ENCODE measurements around the gene WNT2.

DNA sequence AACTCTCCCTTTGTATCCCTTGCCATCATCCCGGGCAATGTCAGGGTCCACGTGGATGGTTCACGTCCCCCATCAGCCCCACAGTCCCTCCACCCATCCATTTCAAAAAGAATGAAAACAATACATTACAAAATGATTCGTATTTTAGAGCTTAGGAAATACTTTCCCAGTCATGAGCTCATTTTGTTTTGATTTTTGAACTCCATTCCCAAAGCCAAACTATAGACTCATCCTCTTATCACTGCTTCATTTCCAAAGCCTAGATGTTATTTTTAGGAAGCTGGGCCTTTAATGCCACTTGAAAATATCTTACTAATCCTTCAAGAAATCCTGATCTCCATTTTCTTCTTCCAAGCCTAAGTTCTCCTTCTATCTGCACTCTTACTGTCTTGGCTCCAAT, 72.1 kb downstream of the WNT2 start:
- TF ChIP-seq, protein P1, sequence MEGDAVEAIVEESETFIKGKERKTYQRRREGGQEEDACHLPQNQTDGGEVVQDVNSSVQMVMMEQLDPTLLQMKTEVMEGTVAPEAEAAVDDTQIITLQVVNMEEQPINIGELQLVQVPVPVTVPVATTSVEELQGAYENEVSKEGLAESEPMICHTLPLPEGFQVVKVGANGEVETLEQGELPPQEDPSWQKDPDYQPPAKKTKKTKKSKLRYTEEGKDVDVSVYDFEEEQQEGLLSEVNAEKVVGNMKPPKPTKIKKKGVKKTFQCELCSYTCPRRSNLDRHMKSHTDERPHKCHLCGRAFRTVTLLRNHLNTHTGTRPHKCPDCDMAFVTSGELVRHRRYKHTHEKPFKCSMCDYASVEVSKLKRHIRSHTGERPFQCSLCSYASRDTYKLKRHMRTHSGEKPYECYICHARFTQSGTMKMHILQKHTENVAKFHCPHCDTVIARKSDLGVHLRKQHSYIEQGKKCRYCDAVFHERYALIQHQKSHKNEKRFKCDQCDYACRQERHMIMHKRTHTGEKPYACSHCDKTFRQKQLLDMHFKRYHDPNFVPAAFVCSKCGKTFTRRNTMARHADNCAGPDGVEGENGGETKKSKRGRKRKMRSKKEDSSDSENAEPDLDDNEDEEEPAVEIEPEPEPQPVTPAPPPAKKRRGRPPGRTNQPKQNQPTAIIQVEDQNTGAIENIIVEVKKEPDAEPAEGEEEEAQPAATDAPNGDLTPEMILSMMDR (IDR thresholded peaks at IDR 0.05), result no peak
- TF ChIP-seq EZH2 (IDR thresholded peaks at IDR 0.05; ENCODE audit: borderline replicate concordance, insufficient read depth, low read depth, low read length, poor library complexity, severe bottlenecking), result no peak
